SKM-1 treated with dmso at 0.1 percent for 144 hours (cell line): ENCODE measurements around the gene GATM.
"Not testable (repeated sequence)": the region's sequence is repeated elsewhere in the genome, so short reads cannot be mapped to it uniquely, and the experiment has no call there.

ENCODE experiments used
- DNase-seq: peaks from one replicate; lab custom pipeline; 2025; ENCODE audit not compliant: unreplicated experiment; lab: John Stamatoyannopoulos, UW

The GATM gene

DNA sequence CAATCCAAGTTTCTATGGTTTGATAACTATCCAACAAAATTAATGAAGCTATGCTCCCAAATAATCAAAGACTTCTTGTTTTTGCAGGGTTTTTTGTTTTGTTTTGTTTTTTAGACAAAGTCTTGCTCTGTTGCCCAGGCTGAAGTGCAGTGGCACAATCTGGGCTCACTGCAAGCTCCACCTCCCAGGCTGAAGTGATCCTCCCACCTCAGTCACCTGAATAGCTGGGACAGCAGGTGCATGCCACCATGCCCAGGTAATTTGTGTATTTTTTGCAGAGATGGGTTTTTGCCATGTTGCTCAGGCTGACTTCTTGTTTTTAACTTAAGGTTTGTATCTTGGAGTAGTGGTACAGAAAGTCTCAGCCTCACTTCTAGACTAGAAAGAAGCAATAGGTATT lies 11.0 kb upstream of the GATM start:
- no peak for DNase-seq

DNA sequence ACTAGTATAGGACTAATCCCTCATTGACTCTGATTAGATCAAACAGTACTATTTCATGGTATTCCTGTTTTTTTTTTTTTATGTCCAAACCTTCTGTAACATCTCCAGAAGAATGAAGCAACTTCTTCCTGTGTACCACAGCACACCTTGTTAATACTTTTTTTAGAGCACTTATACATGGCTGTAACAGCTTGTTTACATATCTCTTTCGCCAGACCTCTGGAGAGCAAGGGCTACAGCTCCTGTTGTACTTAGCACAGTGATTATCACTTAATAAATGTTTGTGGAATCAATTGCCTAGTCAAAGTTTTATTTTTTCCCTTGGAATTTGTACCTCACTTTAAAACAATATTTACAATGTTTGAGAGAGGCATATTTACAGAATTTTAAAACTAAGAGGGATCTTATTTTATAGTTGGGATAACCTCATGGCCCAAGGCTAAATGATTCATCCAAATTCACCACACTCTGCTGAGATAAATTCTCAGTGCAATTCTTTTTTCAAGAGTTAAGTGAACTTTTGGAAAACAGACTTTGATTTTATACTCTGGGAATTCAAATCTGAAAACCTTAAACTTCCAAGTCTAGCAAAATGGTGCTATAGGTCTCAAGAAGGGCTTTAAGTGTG lies 9.2 kb upstream of the GATM start:
- DNase-seq, result no peak

DNA sequence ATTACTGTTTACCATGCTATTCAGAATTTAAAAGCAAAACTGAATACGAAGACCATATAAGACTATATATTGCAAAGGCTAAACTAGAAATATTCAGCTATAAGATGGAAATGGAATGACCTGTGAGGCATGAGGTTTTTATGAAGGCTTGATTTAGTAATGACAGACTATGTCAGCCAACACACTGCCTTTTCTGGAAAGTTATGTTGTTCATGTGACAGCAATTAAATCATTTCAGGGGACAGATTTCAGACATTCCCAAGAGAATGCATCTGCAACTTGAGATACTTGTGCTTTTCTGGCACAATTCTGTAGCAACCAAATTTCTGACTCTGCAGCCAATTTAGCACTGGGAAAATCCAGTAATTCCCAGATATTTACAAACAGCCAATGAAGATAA lies 8.6 kb upstream of the GATM start:
- no peak for DNase-seq

DNA sequence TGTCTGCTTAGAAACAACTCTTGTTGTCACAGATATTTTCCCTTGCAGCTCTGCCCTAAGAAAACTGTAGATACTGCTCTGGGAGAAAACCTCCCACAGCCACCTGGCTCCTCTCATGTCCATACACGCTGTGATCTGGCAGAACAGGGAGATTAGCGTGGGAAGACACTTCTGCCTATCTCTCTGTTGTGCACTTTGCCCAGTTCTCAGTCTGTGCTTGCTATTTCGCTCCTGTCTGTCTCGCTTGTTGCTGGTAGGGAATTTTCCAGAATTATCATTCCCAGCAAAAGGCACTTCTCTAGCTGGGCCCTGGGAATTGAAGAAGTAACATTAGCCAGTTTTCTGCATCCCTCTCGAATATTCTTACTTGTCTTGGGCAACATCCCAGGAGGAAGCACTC lies 8.1 kb upstream of the GATM start:
- DNase-seq, result no peak

DNA sequence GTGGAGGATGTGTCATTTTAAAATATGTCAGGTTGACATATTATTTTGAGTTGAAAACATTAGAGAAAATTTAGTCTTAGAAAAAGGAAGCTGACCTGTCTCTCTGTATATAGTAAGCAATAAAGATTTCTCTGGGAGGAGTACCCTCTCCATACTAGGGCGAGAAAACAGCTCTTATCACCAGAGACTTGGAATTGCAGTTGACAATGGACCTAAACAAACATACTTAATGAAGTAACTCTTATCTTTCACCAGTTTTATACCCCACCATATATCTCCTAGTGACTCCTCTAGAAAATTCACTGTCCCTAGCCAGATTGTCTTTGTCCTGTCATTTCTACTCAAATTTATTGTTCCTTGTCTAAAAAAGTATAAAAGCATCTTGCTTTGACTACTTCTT lies 7.2 kb upstream of the GATM start:
- no peak for DNase-seq

DNA sequence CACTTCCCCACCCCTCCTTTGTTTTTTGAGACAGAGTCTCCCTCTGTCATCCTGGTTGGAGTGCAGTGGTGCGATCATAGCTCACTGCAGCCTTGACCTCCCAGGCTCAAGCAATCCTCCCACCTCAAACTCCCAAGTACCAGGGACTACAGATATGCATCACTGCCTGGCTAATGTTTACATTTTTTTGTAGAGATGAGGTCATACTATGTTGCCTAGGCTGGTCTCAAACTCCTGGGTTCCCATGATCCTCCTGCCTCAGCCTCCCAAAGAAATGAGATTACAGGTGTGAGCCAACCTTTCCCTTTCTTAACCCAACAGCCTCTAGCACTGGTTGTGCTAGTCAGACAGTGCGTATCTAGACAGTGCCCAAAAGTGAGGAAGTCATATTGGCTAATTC lies 6.4 kb upstream of the GATM start:
- no peak for DNase-seq

DNA sequence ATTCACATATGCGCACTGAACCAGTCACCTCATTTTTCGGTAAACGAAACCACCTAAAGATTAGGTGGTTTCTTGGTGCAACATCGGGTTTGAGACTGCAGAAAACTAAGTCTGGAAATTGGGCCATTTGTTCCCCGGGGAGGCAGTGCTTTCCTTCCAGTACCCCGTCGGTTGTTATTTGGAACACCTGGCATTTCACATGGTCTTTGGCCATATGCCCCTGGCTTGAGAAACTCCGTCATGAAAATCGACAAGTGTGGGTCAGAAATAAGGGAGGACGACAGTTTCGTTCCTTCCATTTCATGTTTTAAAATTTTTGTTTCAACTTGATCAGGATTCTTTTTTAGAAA lies 544 bp upstream of the GATM start:
- no peak for DNase-seq

DNA sequence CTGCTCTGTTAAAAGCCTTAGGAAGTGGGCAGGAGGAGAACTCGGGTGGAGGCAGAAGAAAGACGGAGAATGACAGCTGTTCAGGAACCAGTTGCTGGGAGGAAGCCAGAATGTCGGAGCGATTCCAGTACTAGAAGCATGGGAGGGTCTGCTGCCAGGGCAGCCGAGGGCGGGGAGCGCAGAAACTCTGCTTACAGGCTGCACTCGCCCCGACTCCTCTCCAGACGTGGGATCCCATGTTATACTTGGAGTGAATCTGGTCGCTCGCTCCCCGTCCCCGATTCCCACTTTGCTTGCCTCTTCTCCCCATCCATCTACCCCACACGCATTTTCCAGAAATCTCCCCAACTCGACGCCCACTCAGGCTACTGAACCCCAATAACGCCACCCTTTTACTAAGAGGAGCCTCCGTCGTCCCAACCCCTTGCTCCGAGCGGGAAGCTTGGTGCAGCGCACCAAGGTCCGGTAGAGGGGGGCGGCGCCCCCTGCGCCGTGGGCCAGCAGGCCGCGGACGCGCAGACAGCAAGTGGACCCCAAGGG lies 665 bp downstream of the GATM start:
- DNase-seq, result no peak

DNA sequence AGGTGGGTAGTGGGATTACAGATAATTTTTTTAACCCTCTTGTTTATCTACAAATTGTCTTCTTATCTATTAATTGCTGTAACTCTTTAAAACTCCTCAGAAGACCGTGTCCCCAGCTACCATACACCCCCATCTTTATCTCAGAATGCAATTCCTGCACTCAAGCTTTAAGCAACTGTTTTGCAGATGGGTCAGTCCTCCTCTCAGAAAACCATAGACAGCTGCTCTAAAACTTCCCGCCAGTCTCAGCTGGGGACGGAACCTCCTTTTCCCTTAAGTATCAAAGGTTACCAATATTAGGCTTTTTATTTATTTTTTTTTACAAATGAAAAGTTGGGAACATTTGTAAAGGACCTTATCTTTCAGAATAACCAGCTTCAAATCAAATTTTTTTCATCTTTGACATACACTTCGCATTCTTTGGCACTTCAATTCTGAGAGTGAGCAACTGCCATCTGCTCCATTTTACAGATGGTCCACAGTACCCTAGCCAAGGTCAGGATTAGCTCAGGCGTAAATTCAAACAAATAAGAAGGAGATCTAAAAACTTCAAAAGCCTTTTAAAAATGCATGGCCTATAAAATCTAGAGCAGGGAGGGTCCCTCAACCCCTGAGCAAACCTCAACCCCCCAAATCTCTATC lies 1.3 kb downstream of the GATM start:
- DNase-seq, result no peak

DNA sequence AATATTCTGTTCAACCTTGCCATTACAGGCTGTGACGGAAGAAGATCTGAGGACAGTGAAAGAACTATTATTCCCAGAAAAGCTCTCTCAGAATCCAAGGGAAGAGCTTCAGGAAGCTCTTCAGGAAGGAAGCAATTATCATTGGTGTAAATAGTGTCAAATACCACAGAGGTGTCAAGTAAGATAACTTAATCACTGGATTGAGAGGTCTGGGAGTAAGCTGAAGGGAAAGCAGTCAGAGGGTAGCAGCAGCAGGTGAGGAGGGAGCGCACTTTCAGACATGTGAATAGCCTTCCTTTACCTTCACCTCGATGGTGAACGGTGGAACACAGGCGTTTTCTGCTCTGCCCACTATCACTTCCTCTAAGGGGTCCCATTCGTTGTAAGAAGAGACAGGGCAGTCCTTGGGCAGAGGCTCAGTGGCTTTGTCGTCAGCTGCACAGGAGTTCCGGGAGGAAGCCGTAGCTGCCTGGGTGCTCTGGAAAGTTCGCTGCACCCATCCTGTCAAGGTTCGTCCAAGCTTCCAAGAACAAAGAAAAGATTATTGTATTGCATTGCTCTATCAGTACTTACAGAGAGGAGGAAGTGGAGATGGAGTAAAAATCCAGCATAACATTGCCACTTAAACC lies 1.9 kb downstream of the GATM start:
- no peak for DNase-seq

DNA sequence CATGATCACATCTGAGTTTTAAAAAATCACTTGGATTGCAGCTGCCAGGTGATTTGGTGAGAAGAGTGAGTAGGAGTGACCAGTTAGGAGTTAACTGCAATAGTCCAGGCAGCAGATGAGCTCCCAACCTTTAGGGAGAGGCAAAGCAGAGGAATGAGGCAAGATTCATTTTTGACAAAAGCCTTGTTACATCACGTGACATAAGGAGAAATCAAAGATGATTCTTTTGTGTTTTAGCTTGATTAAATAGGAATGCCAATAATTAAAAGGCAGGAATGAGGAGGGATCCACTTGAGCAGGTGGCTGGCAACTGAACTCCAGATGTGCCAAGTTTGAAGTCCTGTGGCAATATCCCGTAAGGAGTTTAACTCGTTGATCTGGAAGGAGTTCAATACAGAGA lies 2.5 kb downstream of the GATM start:
- DNase-seq, result no peak

DNA sequence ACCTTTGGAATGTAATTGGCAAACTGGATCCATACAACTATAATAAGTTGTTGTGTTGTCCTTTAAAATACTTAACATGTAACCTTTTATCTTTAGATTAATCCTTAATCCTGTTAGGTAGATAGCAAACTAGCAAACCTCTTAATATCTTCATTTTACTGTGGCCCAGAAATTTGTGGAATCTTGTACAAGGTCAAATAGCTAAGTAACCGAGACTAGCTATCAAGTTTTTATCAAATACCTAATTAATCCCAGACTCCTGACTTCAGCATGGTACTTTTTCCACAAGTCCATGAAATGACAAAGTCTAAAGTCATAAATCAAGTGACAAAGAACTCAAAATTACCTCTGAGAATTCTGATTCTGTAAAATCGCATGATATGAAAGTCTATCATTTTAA lies 4.4 kb downstream of the GATM start:
- DNase-seq, result no peak

DNA sequence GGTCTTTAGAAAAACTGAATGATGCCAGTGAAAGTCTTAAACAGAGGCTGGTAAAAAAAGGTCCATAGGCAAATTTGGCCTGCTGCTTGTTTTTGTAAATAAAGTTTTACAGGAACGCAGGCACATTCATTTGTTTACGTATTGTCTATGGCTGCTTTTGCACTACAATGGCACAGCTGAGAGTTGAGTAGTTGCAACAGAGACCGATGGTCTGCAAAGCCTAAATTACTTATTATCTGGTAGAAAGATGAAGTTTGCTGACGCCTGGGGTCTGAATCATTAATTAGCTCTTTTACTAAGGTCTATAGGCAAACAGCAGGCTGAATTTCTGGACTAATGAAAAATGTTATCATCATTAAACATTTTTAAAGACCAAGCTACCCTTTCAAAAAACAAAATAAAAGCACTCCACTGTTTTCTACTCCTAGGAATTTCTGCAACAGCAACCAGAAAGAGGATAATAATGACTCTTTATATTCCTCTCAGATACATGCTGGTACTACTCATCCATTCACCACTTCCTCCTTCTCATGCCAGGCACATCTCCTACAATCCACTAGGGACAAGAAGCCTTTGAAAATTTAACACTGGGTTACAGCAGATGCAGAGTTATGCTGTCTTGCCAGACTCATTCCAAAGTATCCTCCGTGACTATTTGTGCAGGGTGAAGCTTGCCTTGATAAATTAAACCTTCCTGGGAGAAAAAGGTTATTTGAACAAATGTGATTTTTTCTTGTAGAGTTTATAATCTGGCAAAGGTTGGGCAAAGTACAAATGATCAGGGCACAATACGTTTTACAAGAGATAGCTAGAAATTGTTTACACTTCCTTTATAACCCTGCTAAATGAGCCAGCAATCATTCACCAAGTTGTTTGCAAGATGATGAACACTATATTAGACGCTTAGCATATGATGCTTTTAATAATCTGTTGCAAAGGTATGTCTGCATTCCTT lies 6.0 kb downstream of the GATM start:
- DNase-seq, result peak; percentile 13

DNA sequence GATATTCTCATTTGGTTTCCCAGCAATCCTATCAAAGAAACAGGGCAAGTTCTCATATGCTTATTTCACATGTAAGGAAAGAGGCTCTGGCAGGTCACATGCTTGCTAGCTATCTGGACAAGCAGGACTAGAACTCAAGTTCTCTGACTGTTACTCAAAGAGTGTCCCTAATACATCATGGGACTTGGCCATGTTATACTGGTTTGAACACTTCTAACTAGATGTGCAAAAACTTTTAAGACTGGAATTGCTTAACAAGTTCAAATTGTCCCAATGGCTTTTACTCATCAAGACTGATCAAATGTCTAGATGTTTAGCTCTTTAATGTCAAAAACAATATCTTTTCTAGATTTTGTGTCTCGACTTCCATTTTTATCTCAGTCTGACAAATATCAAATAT lies 6.8 kb downstream of the GATM start:
- no peak for DNase-seq

DNA sequence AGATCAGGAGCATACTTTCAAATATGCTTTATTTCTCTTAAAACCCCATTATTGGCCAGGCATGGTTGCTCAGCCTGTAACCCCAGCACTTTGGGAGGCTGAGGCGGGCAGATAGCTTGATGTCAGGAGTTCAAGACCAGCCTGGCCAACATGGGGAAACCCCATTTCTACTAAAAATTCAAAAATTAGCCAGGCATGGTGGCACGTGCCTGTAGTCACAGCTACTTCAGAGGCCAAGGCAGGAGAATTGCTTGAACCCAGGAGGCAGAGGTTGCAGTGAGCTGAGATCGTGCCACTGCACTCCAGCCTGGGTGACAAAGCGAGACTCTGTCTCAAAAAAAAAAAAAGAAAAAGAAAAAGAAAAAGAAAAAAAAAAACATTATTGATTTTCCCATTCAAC lies 8.3 kb downstream of the GATM start:
- DNase-seq, result not testable (repeated sequence)

DNA sequence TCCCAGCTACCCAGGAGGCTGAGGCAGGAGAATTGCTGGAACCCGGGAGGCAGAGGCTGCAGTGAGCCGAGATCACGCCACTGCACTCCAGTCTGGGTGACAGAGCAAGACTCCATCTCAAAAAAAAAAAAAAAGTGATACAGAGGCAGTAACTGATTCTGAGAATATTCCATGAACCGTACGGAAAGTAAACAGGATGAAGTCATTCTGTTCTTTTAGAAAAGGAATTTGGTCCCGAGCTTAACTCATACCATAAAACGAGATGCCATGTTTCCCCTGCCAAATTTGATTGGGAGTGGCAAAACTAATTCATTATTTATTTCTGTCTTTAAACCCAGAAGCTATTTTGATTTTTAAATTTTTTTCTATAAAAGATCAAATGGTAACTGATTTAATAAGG lies 11.1 kb downstream of the GATM start:
- DNase-seq, result not testable (repeated sequence)

DNA sequence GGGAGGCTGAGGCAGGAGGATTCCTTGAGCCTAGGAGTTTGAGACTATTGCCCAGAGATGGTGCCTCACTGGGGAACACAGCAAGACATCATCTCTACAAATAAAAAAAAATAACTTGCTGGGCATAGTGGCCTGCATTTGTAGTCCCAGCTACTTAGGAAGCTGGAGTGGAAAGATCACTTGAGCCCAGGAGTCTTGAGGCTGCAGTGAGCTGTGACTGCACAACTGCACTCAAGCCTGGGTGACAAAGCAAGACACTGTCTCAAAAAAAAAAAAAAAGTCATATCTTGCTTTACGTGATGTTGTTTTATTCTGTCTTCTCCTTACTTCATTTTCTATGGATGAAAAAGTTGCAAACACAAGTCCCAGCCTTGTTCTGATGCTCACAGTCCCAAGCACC lies 14.1 kb downstream of the GATM start:
- no peak for DNase-seq

DNA sequence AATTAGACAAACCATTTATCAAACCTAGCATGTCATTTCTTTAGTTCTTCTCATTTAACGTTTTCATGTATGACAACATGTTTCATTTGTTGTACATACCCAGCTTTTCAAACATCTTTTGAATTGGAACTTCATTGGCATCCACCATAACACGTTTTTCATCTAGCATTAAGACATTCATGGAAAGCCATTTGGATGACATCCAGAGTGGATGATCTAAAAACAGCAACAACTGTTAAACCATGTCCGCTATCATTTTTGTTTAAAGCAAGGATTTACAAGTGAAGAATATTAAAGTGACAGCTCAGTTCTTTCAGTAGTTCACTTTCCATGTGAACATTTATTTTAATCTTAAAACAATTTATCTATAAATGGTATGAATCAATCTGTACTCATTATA lies 14.5 kb downstream of the GATM start:
- no peak for DNase-seq

DNA sequence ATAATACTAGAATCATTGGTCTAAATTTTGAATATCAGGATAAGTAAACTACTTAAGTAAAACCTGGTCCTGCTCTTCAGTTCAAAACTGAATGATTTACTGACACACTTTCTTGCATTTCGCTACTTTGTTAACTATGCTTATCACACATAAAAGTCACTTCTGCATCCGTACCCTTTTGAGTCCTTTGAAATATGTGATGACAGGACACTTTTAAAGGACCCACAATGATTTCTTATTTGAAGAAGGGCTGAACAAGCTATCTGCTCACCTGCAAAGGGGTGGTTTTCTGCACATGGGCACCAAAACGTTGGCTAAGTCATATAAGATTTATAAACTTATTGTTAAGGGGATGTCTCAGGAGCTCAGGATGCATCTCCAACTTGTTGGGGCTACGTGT lies 15.0 kb downstream of the GATM start:
- no peak for DNase-seq

DNA sequence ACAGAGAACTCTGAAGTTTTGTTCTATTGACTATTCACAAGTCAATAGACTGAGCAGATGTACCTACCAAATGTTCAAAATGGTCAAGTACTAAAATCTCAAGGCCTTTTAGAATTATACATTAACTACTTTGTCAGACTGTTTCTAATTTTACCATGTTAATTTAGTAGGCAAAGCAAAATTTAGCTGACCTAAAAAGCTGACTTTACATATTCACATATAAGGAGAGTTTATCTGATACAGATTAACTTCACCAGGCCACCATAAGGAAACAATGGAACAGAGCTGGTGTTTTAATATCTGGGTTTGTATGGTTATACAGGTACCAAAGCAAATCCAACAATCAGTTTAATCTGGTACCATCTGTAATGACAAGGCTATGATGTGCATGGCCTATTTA lies 15.9 kb downstream of the GATM start:
- DNase-seq, result no peak

DNA sequence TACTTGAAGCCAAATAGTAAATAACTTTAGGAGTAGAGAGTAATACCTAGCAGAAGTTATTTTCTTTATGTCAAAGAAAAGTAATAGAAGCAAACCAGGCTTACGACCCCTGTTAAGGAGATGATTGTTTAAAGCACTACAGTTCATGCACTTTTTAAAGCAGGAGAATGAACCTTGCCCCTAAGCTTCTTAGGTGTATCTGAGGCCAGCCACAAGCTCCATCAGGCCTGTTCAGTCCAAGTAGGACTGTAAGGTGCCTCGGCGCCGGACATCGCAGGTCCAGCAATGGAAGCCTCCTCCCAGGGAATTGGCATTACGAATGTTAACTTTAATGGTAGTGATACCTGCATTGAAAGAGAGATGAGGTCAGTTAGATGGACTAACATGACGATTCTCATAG lies 16.5 kb downstream of the GATM start:
- no peak for DNase-seq

DNA sequence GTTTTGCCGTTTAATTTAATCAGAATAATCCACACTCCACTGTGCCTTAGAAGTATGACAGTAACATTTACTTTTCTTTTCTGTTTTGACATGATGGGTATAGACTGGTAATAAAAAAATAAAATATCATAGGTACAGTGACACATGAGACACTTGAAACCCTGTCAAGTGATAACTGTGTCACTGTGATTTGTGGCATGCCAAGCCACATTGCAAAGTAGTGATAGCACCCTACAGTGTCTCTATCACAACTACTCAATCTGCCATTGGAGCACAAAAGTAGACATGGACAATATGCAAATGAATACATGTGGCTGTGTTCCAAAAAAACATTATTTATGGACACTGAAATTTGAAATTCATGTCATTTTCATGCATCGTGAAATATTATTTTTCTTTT lies 22.5 kb downstream of the GATM start:
- DNase-seq, result no peak
